Measurements from ENCODE around the gene ZBTB42. TPM values are rescaled to one million over a fixed set of nuclear protein-coding genes. Genes with fewer than 3 reads are reported as not detected.

ZBTB42 gene
- total RNA-seq, 1 experiment from 2014 or later, result 9.2 TPM

DNA sequence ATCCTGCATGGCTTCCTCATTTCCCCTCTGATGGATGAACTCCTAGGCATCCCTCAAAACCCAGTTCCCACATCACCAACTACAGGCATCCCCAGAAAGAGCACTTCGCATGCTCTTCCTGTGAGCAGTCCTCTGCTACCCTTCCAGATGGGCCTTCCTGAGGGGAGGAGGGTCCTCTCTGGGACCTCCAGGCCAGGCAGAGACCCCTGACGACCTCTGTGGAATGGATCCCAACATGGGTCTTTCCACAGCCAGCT, 7.3 kb upstream of the ZBTB42 start:
- no peak for ATAC-seq
- no peak overlapping the region for H2AFZ ChIP-seq (ENCODE audit: low read length)
- H3K4me1 ChIP-seq (ENCODE audit: insufficient read depth, low read length), result peaks cover 17% of the 10 kb centered on the region
- peaks cover 58% of the 10 kb centered on the region for H3K79me2 ChIP-seq (ENCODE audit: low read length)
- H3K27me3 ChIP-seq (ENCODE audit: low read length), result no peaks in the 10 kb centered on the region
- TF ChIP-seq, protein P1, sequence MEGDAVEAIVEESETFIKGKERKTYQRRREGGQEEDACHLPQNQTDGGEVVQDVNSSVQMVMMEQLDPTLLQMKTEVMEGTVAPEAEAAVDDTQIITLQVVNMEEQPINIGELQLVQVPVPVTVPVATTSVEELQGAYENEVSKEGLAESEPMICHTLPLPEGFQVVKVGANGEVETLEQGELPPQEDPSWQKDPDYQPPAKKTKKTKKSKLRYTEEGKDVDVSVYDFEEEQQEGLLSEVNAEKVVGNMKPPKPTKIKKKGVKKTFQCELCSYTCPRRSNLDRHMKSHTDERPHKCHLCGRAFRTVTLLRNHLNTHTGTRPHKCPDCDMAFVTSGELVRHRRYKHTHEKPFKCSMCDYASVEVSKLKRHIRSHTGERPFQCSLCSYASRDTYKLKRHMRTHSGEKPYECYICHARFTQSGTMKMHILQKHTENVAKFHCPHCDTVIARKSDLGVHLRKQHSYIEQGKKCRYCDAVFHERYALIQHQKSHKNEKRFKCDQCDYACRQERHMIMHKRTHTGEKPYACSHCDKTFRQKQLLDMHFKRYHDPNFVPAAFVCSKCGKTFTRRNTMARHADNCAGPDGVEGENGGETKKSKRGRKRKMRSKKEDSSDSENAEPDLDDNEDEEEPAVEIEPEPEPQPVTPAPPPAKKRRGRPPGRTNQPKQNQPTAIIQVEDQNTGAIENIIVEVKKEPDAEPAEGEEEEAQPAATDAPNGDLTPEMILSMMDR (conservative IDR thresholded peaks at IDR 0.05; ENCODE audit: low read depth, low read length), result no peak
- TF ChIP-seq EZH2phosphoT487 (IDR thresholded peaks at IDR 0.05; ENCODE audit: borderline replicate concordance, low read length), result no peak
- no peak for TF ChIP-seq EZH2 (IDR thresholded peaks at IDR 0.05; ENCODE audit: low read length, unreplicated experiment)
- H3K4me3 ChIP-seq (ENCODE audit: low read length), result peak overlapping the region; percentile 77; the same call in 1 of the 2 replicates
- no peaks in the 10 kb centered on the region for H3K9me3 ChIP-seq (ENCODE audit: low read length)
- no peaks in the 10 kb centered on the region for H3K9me2 ChIP-seq (replicated peaks; ENCODE audit: low read length)
- DNase-seq, result no peak
- intact Hi-C loops (cut with micrococcal nuclease), result no loop called here
- peak overlapping the region; percentile 95 for H3K4me2 ChIP-seq (ENCODE audit: low read length)
- no peak overlapping the region for H3K9ac ChIP-seq (ENCODE audit: low read length)
- H4K20me1 ChIP-seq (ENCODE audit: low read length), result peaks cover 27% of the 10 kb centered on the region
- no peak overlapping the region for H3K27ac ChIP-seq (ENCODE audit: low read length)
- peaks cover 4% of the 10 kb centered on the region; the same call in 1 of the 2 replicates for H3K36me3 ChIP-seq (ENCODE audit: low read depth, low read length)
- no TSS peak for BruUV-seq (replicated peaks)
- ChIA-PET POLR2A (ENCODE audit: unreplicated experiment) (no interaction called here), CTCF (no interaction called here)
- no peaks in the 10 kb centered on the region for H3F3A ChIP-seq (ENCODE audit: low read length, unreplicated experiment)

DNA sequence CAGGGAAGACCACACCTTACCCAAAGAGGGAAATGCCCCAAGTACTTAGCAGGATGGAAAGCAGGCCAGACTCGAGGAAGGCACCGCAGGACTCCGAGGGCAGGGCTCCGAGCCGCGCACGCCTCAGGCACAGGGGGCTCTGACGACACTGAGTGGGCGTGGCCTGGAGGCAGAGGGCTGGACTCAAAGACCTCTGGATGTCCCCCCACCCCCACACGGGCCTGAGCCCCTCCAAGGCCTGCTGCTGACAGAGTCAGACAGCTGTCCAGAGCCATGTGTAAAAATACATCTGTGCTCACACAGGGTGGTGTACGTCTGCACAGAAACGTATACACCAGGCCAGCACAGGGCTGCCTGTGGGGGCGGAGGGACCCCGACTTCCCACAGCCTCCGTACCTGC, 6.8 kb upstream of the ZBTB42 start:
- POLR2A ChIA-PET (ENCODE audit: unreplicated experiment), result no interaction called here

DNA sequence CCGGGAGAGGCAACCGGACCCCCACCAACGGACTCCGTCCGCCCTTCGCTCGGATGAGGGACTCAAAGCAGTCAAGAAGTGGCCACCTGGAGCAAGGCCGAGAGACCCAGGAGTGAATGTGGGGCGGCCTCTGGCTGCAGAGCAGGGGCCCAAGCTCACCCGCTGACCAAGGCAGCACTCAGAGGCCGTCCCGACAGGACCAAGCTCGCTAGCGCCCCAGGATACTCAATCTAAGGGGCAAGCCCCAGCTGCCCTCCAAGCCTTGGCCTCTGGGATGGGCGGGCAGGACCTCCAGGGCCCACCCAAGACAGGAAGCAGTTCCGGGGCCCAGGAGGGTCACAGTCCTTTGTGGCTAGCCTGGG, 6.3 kb upstream of the ZBTB42 start:
- no peaks in the 10 kb centered on the region for H3K9me2 ChIP-seq (replicated peaks; ENCODE audit: low read length)
- H4K20me1 ChIP-seq (ENCODE audit: low read length), result peaks cover 27% of the 10 kb centered on the region
- peak overlapping the region; percentile 78 for H3K9ac ChIP-seq (ENCODE audit: low read length)
- H3F3A ChIP-seq (ENCODE audit: low read length, unreplicated experiment), result no peaks in the 10 kb centered on the region
- ChIA-PET CTCF (interaction anchor here (0.6 kb wide), 1 partner anchor 41 kb away, joined by 3 read pairs; no protein-coding TSS in a partner anchor), POLR2A (ENCODE audit: unreplicated experiment) (no interaction called here)
- DNase-seq, result peak; percentile 26
- H3K4me3 ChIP-seq (ENCODE audit: low read length), result peak overlapping the region; percentile 77
- ATAC-seq, result peak; percentile 37
- 0 out of 2 replicates have a peak overlapping the region, but pooled peaks have one; percentile 46 for H2AFZ ChIP-seq (ENCODE audit: low read length)
- peaks cover 4% of the 10 kb centered on the region; the same call in 1 of the 2 replicates for H3K36me3 ChIP-seq (ENCODE audit: low read depth, low read length)
- no peaks in the 10 kb centered on the region for H3K27me3 ChIP-seq (ENCODE audit: low read length)
- no peak for TF ChIP-seq EZH2phosphoT487 (IDR thresholded peaks at IDR 0.05; ENCODE audit: borderline replicate concordance, low read length)
- no peak for TF ChIP-seq EZH2 (IDR thresholded peaks at IDR 0.05; ENCODE audit: low read length, unreplicated experiment)
- TF ChIP-seq, protein P1 (conservative IDR thresholded peaks at IDR 0.05; ENCODE audit: low read depth, low read length), result no peak; the same call in 1 of the 2 replicates
- H3K27ac ChIP-seq (ENCODE audit: low read length), result no peak overlapping the region
- peaks cover 51% of the 10 kb centered on the region for H3K79me2 ChIP-seq (ENCODE audit: low read length)
- H3K9me3 ChIP-seq (ENCODE audit: low read length), result no peaks in the 10 kb centered on the region
- intact Hi-C loops (cut with micrococcal nuclease), result no loop called here
- peak overlapping the region; percentile 95 for H3K4me2 ChIP-seq (ENCODE audit: low read length)
- peaks cover 17% of the 10 kb centered on the region for H3K4me1 ChIP-seq (ENCODE audit: insufficient read depth, low read length)
- BruUV-seq (replicated peaks), result no TSS peak

More for the DNA sequence above, 6.8 kb upstream of the ZBTB42 start:
- Histone ChIP-seq H3K9me3 (ENCODE audit: low read length) (no peaks in the 10 kb centered on the region), H3K9ac (ENCODE audit: low read length) (peak overlapping the region; percentile 78), H4K20me1 (ENCODE audit: low read length) (peaks cover 27% of the 10 kb centered on the region), H3K4me1 (ENCODE audit: insufficient read depth, low read length) (peaks cover 17% of the 10 kb centered on the region), H3F3A (ENCODE audit: low read length, unreplicated experiment) (no peaks in the 10 kb centered on the region), H3K4me3 (ENCODE audit: low read length) (peak overlapping the region; percentile 77), H3K36me3 (ENCODE audit: low read depth, low read length) (peaks cover 4% of the 10 kb centered on the region; the same call in 1 of the 2 replicates), H3K27ac (ENCODE audit: low read length) (no peak overlapping the region), H3K4me2 (ENCODE audit: low read length) (peak overlapping the region; percentile 95), H2AFZ (ENCODE audit: low read length) (no peak overlapping the region), H3K79me2 (ENCODE audit: low read length) (peaks cover 56% of the 10 kb centered on the region), H3K9me2 (replicated peaks; ENCODE audit: low read length) (no peaks in the 10 kb centered on the region), H3K27me3 (ENCODE audit: low read length) (no peaks in the 10 kb centered on the region)
- BruUV-seq (replicated peaks), result TSS peak; percentile 56
- CTCF ChIA-PET, result interaction anchor here (0.6 kb wide), 1 partner anchor 40 kb away, joined by 3 read pairs; no protein-coding TSS in a partner anchor
- TF ChIP-seq, protein P1 (conservative IDR thresholded peaks at IDR 0.05; ENCODE audit: low read depth, low read length), result no peak
- no peak for TF ChIP-seq EZH2 (IDR thresholded peaks at IDR 0.05; ENCODE audit: low read length, unreplicated experiment)
- TF ChIP-seq EZH2phosphoT487 (IDR thresholded peaks at IDR 0.05; ENCODE audit: borderline replicate concordance, low read length), result no peak
- intact Hi-C loops (cut with micrococcal nuclease), result no loop called here
- ATAC-seq, result peak; percentile 9
- peak; percentile 39 for DNase-seq

Measured in PC-3 (cell line).